HPDE6-E6E7 (cell line): ENCODE results near the gene MTHFD1L.

ENCODE experiments used
- DNase-seq: peaks from one replicate; pipeline ENCODE4 v3.0.0; 2011; ENCODE audit warnings: missing footprints; ENCODE audit errors: extremely low spot score

Gene MTHFD1L

GRCh38 chr6:150991487-150991886 is 126.0 kb downstream of the MTHFD1L start:
- no peak for DNase-seq

GRCh38 chr6:150992262-150992661 is 126.8 kb downstream of the MTHFD1L start:
- no peak for DNase-seq

GRCh38 chr6:150992703-150993102 is 127.2 kb downstream of the MTHFD1L start:
- DNase-seq, result no peak

GRCh38 chr6:150993253-150993652 is 127.8 kb downstream of the MTHFD1L start:
- DNase-seq, result no peak

GRCh38 chr6:150994026-150994425 is 128.5 kb downstream of the MTHFD1L start:
- DNase-seq, result no peak

GRCh38 chr6:150996968-150997367 is 131.5 kb downstream of the MTHFD1L start:
- DNase-seq, result no peak

- DNase-seq, result no peak
Measured at GRCh38 chr6:150999107-150999506, 133.6 kb downstream of the MTHFD1L start.

GRCh38 chr6:150999576-150999975 is 134.1 kb downstream of the MTHFD1L start:
- no peak for DNase-seq

GRCh38 chr6:151001387-151002056 is 136.0 kb downstream of the MTHFD1L start:
- DNase-seq, result no peak

- no peak for DNase-seq
Measured at GRCh38 chr6:151002057-151002450, 136.6 kb downstream of the MTHFD1L start.

- DNase-seq, result no peak
Measured at GRCh38 chr6:151002491-151002935, 137.0 kb downstream of the MTHFD1L start.

GRCh38 chr6:151004383-151005024 is 139.0 kb downstream of the MTHFD1L start:
- DNase-seq, result peak; percentile 52

- no peak for DNase-seq
Measured at GRCh38 chr6:151005164-151005563, 139.7 kb downstream of the MTHFD1L start.

- no peak for DNase-seq
Measured at GRCh38 chr6:151005896-151006632, 140.6 kb downstream of the MTHFD1L start.

- DNase-seq, result no peak
Measured at GRCh38 chr6:151007076-151007475, 141.6 kb downstream of the MTHFD1L start.

- DNase-seq, result no peak
Measured at GRCh38 chr6:151007922-151008321, 142.4 kb downstream of the MTHFD1L start.

GRCh38 chr6:151008425-151008824 is 142.9 kb downstream of the MTHFD1L start:
- no peak for DNase-seq

GRCh38 chr6:151009576-151009975 is 144.1 kb downstream of the MTHFD1L start:
- DNase-seq, result no peak

GRCh38 chr6:151010071-151010470 is 144.6 kb downstream of the MTHFD1L start:
- DNase-seq, result no peak

- no peak for DNase-seq
Measured at GRCh38 chr6:151012321-151013294, 147.1 kb downstream of the MTHFD1L start.

GRCh38 chr6:151014404-151015100 is 149.1 kb downstream of the MTHFD1L start:
- DNase-seq, result peak; percentile 29
